Brain microvascular endothelial cell (primary cell): ENCODE data around the gene SVIL.

Experiments used
- DNase-seq: peaks from one replicate; pipeline ENCODE4 v3.0.0-alpha.2; 2020
- H3K27ac ChIP-seq: fragments of 250-450 bp; sonication (Bioruptor Pico); 2 replicates; pipeline ENCODE4 v1.5.1; 2020; ENCODE audit warnings: mild to moderate bottlenecking, moderate library complexity
- H3K27me3 ChIP-seq: fragments of 250-450 bp; sonication (Bioruptor Pico); replicated peaks from 2 replicates; pipeline ENCODE4 v1.5.1; 2020; ENCODE audit warnings: mild to moderate bottlenecking
- H3K36me3 ChIP-seq: fragments of 250-450 bp; sonication (Bioruptor Pico); replicated peaks from 2 replicates; pipeline ENCODE4 v1.5.1; 2020; ENCODE audit warnings: mild to moderate bottlenecking
- H3K4me3 ChIP-seq: 2 replicates; pipeline ENCODE4 v1.5.1; 2011; ENCODE audit warnings: low read depth, mild to moderate bottlenecking, control low read depth, low read length, moderate library complexity
- CTCF ChIP-seq: IDR thresholded peaks from 2 replicates; pipeline ENCODE4 v1.5.1; 2011; ENCODE audit warnings: low read depth, mild to moderate bottlenecking, moderate library complexity, low read length, control low read depth, inconsistent platforms; ENCODE audit errors: missing control alignments
- in situ Hi-C: cut with HindIII; loops from 2 replicates; pipeline ENCODE4 v1.10.0; 2017; ENCODE audit warnings: low sequenced_read_pairs, low pct_ligation_motif_present

SVIL gene

DNA sequence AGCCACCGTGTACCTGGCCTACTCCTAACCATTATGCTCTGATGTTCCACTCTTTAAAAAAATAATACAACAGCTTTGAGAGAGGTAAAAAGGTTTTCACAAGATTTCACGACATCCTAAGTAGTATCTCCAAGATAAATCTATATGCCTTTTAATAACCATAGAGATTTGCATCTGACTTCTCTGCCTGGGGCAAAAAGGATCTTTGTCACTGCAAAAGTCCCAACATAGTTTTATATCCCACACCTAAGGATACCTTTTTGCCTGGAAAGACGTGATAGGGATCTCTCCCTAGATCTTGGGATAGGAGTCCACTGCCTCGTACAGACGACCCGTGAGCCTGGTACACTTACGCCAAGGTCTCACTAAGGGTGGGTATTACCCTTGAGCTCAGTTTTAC lies 31.4 kb upstream of the SVIL start:
- no peak overlapping the region for H3K4me3 ChIP-seq
- no peaks in the 10 kb centered on the region for H3K36me3 ChIP-seq
- no peak for DNase-seq
- TF ChIP-seq CTCF: no peak
- no peaks in the 10 kb centered on the region for H3K27me3 ChIP-seq
- H3K27ac ChIP-seq: no peak overlapping the region
- in situ Hi-C loops: no loop called here

- H3K36me3 ChIP-seq: no peaks in the 10 kb centered on the region
- H3K27me3 ChIP-seq: no peaks in the 10 kb centered on the region
- DNase-seq: no peak
- TF ChIP-seq CTCF: no peak
- in situ Hi-C loops: no loop called here
- no peak overlapping the region for H3K4me3 ChIP-seq
- no peak overlapping the region for H3K27ac ChIP-seq
These were observed 28.9 kb upstream of the SVIL start for GRCh38 chr10:29663718-29664117.

DNA sequence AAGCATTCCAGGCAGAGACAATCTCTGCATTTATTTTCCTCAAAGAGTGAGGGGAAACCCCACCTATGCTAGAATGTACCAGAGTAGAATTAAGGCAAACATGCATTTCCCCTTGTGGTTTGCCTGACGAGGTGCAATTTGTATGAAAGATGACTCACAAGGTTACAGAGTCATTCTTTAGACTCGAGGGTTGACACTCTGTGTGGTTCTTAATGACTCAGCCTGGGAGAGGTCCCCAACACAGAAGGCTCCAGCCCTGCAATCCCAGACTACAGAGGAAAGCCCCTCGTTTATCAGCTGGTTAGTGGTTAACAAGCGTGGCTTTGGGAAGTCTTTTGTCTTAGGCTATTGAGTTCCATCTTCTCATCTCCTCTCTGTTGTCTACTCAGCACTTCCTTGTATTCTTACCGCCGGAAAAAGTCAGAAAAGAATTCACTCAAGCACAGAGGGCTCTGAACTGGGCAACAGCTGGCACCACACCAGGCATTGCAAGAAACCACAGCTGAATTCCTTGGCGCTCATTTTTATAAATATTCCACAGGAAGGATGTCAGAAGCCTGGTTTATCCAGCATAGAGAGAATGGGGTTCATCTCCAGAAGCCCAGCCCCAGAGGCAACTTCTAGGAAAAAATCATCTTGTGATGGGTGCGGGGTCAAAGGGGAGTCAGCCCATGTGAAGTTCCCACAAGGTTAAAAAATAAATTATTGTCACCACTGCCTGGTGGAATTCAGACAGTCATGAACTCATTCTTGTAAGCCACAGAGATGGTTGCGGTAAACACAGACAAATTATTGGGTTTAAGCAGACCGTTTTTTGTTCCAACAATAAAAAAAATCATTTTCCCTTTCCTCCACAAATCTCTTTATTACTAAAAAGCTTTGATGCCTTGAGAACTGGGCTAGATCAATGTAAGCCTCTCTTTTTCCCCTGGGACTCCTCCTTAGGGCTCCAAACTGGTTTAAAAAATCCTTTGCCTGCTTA lies 24.5 kb upstream of the SVIL start:
- Histone ChIP-seq H3K27ac (peak overlapping the region; percentile 97), H3K36me3 (no peaks in the 10 kb centered on the region), H3K27me3 (no peaks in the 10 kb centered on the region), H3K4me3 (no peak overlapping the region)
- peak; percentile 58 for TF ChIP-seq CTCF
- in situ Hi-C loops: no loop called here
- DNase-seq: peak; percentile 100

- in situ Hi-C loops: no loop called here
- peak overlapping the region; percentile 97 for H3K27ac ChIP-seq
- TF ChIP-seq CTCF: no peak
- H3K4me3 ChIP-seq: no peak overlapping the region
- DNase-seq: no peak
- no peaks in the 10 kb centered on the region for H3K27me3 ChIP-seq
- no peaks in the 10 kb centered on the region for H3K36me3 ChIP-seq
These were observed 23.0 kb upstream of the SVIL start for GRCh38 chr10:29657719-29658274.

DNA sequence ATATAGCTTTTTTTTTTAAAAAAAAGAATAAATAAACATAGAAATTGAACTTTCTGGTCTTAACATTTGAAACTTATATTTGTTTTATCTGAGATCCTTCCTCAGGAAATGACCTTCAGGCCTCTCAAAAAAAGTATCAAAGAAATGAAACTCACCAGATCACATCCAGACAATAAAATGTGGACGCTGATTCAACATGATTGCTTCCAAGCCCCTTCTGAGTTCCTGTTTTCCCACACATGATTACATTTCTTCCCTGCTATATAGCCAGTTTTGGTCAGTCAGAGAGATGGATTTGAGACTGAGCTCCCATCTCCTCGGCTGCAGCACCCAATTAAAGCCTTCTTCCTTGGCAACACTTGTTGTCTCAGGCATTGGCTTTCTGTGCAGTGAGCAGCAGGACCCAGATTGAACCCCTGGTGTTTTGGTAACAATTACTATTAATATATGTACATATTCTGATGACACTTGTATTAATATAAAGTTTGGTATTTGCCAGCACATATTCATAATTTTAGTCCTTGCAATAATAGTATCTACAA lies 21.8 kb upstream of the SVIL start:
- H3K27me3 ChIP-seq: no peaks in the 10 kb centered on the region
- DNase-seq: no peak
- no peak for TF ChIP-seq CTCF
- H3K36me3 ChIP-seq: no peaks in the 10 kb centered on the region
- H3K4me3 ChIP-seq: no peak overlapping the region
- no peak overlapping the region for H3K27ac ChIP-seq
- in situ Hi-C loops: no loop called here
